H9 (cell line): Measurements from ENCODE around the gene CWH43. TPM values are rescaled to one million over a fixed set of nuclear protein-coding genes. Genes with fewer than 3 reads are reported as not detected.

Source experiments
- DNase-seq: peaks from one replicate; pipeline ENCODE4 v3.0.0-alpha.2; 2017
- H2AFZ ChIP-seq: one replicate; pipeline ENCODE4 v1.6.1; 2013; ENCODE audit warnings: mild to moderate bottlenecking, low read length, control low read depth, moderate library complexity
- H2AK5ac ChIP-seq: 2 replicates; pipeline ENCODE4 v1.6.1; 2013; ENCODE audit warnings: low read length, control low read depth, mixed read lengths; ENCODE audit not compliant: insufficient read length
- H2BK120ac ChIP-seq: one replicate; pipeline ENCODE4 v1.6.1; 2013; ENCODE audit warnings: low read depth, mild to moderate bottlenecking, low read length, control low read depth, inconsistent platforms; ENCODE audit not compliant: poor library complexity, severe bottlenecking
- H2BK12ac ChIP-seq: 2 replicates; pipeline ENCODE4 v1.6.1; 2013; ENCODE audit warnings: low read length, control low read depth, mixed read lengths, low read depth; ENCODE audit not compliant: insufficient read length
- H2BK15ac ChIP-seq: 2 replicates; pipeline ENCODE4 v1.6.1; 2013; ENCODE audit warnings: low read depth, low read length, control low read depth
- H2BK20ac ChIP-seq: one replicate; pipeline ENCODE4 v1.6.1; 2013; ENCODE audit warnings: low read depth, mild to moderate bottlenecking, low read length, control low read depth, inconsistent platforms; ENCODE audit not compliant: poor library complexity, severe bottlenecking
- H2BK5ac ChIP-seq: 2 replicates; pipeline ENCODE4 v1.6.1; 2013; ENCODE audit warnings: low read length, control low read depth, mixed read lengths; ENCODE audit not compliant: insufficient read length
- H3K14ac ChIP-seq: 2 replicates; pipeline ENCODE4 v1.6.1; 2013; ENCODE audit warnings: low read length, control low read depth; ENCODE audit not compliant: insufficient read depth
- H3K18ac ChIP-seq: 2 replicates; pipeline ENCODE4 v1.6.1; 2013; ENCODE audit warnings: low read depth, mild to moderate bottlenecking, mixed read lengths, low read length, control low read depth; ENCODE audit not compliant: insufficient read length
- H3K23ac ChIP-seq: 2 replicates; pipeline ENCODE4 v1.6.1; 2013; ENCODE audit warnings: low read length, control low read depth, mixed read lengths, low read depth; ENCODE audit not compliant: insufficient read length
- H3K23me2 ChIP-seq: 2 replicates; pipeline ENCODE4 v1.6.1; 2013; ENCODE audit warnings: low read depth, mild to moderate bottlenecking, mixed read lengths, low read length, control low read depth; ENCODE audit not compliant: insufficient read length, poor library complexity, severe bottlenecking
- H3K27ac ChIP-seq: 2 replicates; pipeline ENCODE4 v1.5.1; 2013; ENCODE audit warnings: low read length, control low read depth, mixed read lengths, low read depth; ENCODE audit not compliant: insufficient read length
- H3K27me3 ChIP-seq: 2 replicates; pipeline ENCODE4 v1.6.1; 2013; ENCODE audit warnings: low read length, control low read depth, inconsistent platforms; ENCODE audit not compliant: insufficient read depth
- H3K4ac ChIP-seq: 2 replicates; pipeline ENCODE4 v1.6.1; 2013; ENCODE audit warnings: low read depth, mild to moderate bottlenecking, control low read depth, inconsistent platforms, low read length, moderate library complexity
- H3K4me1 ChIP-seq: 2 replicates; pipeline ENCODE4 v1.6.1; 2013; ENCODE audit warnings: low read length, control low read depth, inconsistent platforms; ENCODE audit not compliant: insufficient read depth
- H3K4me2 ChIP-seq: 2 replicates; pipeline ENCODE4 v1.6.1; 2013; ENCODE audit warnings: low read length, control low read depth, mixed read lengths; ENCODE audit not compliant: insufficient read length, insufficient read depth
- H3K56ac ChIP-seq: 2 replicates; pipeline ENCODE4 v1.6.1; 2013; ENCODE audit warnings: low read depth, mild to moderate bottlenecking, mixed read lengths, low read length, control low read depth; ENCODE audit not compliant: insufficient read length
- H3K79me1 ChIP-seq: 2 replicates; pipeline ENCODE4 v1.6.1; 2013; ENCODE audit warnings: low read depth, mild to moderate bottlenecking, moderate library complexity, low read length, control low read depth, inconsistent platforms; ENCODE audit not compliant: insufficient read depth, poor library complexity, severe bottlenecking
- H3K79me2 ChIP-seq: 2 replicates; pipeline ENCODE4 v1.6.1; 2013; ENCODE audit warnings: low read length, control low read depth, inconsistent platforms; ENCODE audit not compliant: insufficient read depth
- H3K9ac ChIP-seq: 2 replicates; pipeline ENCODE4 v1.6.1; 2013; ENCODE audit warnings: low read length, control low read depth, mixed read lengths; ENCODE audit not compliant: insufficient read length; ENCODE audit errors: extremely low read depth
- H3K9me3 ChIP-seq: one replicate; pipeline ENCODE4 v1.6.1; 2013; ENCODE audit warnings: low read depth, low read length, inconsistent platforms; ENCODE audit not compliant: control insufficient read depth
- H3T11ph ChIP-seq: one replicate; pipeline ENCODE4 v1.6.1; 2013; ENCODE audit warnings: mild to moderate bottlenecking, low read length, control low read depth, inconsistent platforms
- H4K20me1 ChIP-seq: one replicate; pipeline ENCODE4 v1.6.1; 2013; ENCODE audit not compliant: control insufficient read depth, insufficient read length, insufficient read depth
- H4K5ac ChIP-seq: 2 replicates; pipeline ENCODE4 v1.6.1; 2013; ENCODE audit warnings: low read depth, mild to moderate bottlenecking, mixed read lengths, low read length, control low read depth; ENCODE audit not compliant: insufficient read length
- H4K8ac ChIP-seq: replicated peaks from 2 replicates; pipeline ENCODE4 v1.6.1; 2013; ENCODE audit warnings: low read length, control low read depth, mixed read lengths, low read depth; ENCODE audit not compliant: insufficient read length
- H4K91ac ChIP-seq: 2 replicates; pipeline ENCODE4 v1.6.1; 2013; ENCODE audit warnings: low read depth, mild to moderate bottlenecking, moderate library complexity, mixed read lengths, low read length, control low read depth; ENCODE audit not compliant: insufficient read length
- H3K27ac Mint-ChIP-seq, 3 experiments: 2 replicates in 2 of 3; 3 replicates in 1 of 3; pipeline ENCODE4 v1.8.0; 2020 to 2021; ENCODE audit warnings: mixed read lengths in 3 of 3, mild to moderate bottlenecking in 1 of 3, moderate library complexity in 1 of 3
- H3K27me3 Mint-ChIP-seq: 2 replicates; pipeline ENCODE4 v1.8.0; 2021; ENCODE audit warnings: low read depth, mild to moderate bottlenecking, moderate library complexity, mixed read lengths
- H3K36me3 Mint-ChIP-seq, 3 experiments: 2 replicates in 2 of 3; 3 replicates in 1 of 3; pipeline ENCODE4 v1.8.0; 2020 to 2021; ENCODE audit warnings: low read depth in 3 of 3, mixed read lengths in 3 of 3; ENCODE audit not compliant: insufficient read depth in 1 of 3
- H3K4me1 Mint-ChIP-seq, 2 experiments: 2 replicates each; pipeline ENCODE4 v1.8.0; 2020; ENCODE audit warnings: mixed read lengths in 2 of 2
- H3K4me3 Mint-ChIP-seq, 2 experiments: 2 replicates in 1 of 2; 3 replicates in 1 of 2; pipeline ENCODE4 v1.8.0; 2020 to 2021; ENCODE audit warnings: mild to moderate bottlenecking in 2 of 2, mixed read lengths in 2 of 2, moderate library complexity in 1 of 2
- H3K9me3 Mint-ChIP-seq, 2 experiments: 2 replicates in 1 of 2; 3 replicates in 1 of 2; pipeline ENCODE4 v1.8.0; 2020; ENCODE audit warnings: mild to moderate bottlenecking in 2 of 2, mixed read lengths in 2 of 2, moderate library complexity in 1 of 2
- CTCF ChIP-seq: fragments of 200-600 bp; sonication (generic); conservative IDR thresholded peaks from 3 replicates; pipeline ENCODE4 v1.8.0; 2021; ENCODE audit warnings: antibody characterized with exemption, mild to moderate bottlenecking
- WGBS: extraction: QIAGEN DNeasy Blood & Tissue Kit; methylation state at CpG from one replicate; pipeline ENCODE4 v1.1.7; 2013; ENCODE audit warnings: missing lambda C conversion rate, low lambda C conversion rate, mixed read lengths; ENCODE audit not compliant: insufficient read length; ENCODE audit errors: extremely low coverage; 5-methylcytosine and 5-hydroxymethylcytosine counted together
- total RNA-seq: library from RNA; stranded (reverse); gene quantifications from 2 replicates; pipeline ENCODE4 v1.2.1, GENCODE V29; 2021

CWH43 gene
- total RNA-seq, 1 experiment from 2014 or later, result not detected

DNA sequence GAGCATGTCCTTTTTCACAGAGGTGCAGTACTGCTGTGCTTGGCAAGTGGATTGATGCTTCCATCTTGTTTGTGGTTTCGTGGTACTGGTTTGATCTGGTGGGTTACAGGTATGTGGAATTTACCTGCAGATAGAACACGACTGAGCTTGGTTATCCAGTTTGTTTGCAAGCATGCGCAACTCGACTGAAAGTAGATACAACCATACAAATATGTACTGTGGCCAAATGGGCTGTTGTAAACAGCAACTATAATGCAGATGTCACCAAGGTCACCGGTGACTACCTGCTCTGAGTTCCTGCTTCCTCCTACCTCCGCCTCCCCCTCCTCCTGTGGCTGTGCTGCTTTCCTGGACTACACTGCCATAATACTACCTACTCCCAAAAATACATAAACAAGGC lies 12.4 kb downstream of the CWH43 start:
- DNase-seq, result no peak
- H3T11ph ChIP-seq, result no peak overlapping the region
- H3K9me3 ChIP-seq, result peaks cover 79% of the 10 kb centered on the region
- peaks cover 4% of the 10 kb centered on the region for H3K27me3 Mint-ChIP-seq
- no peak overlapping the region for H2BK15ac ChIP-seq
- no peak overlapping the region for H4K8ac ChIP-seq
- H2BK120ac ChIP-seq, result no peak overlapping the region
- no peaks in the 10 kb centered on the region for H4K20me1 ChIP-seq
- no peak overlapping the region for H3K23ac ChIP-seq
- H3K56ac ChIP-seq, result no peak overlapping the region
- no peak overlapping the region for H4K5ac ChIP-seq
- H2BK20ac ChIP-seq, result no peak overlapping the region
- H2BK5ac ChIP-seq, result no peak overlapping the region
- no peaks in the 10 kb centered on the region for H3K23me2 ChIP-seq
- TF ChIP-seq CTCF, result no peak
- no peak overlapping the region for H3K27ac ChIP-seq
- H2BK12ac ChIP-seq, result no peak overlapping the region
- no CpG with 5 or more reads among the region's 6 CpGs for WGBS
- H2AFZ ChIP-seq, result no peak overlapping the region
- no peak overlapping the region for H3K4ac ChIP-seq
- H3K4me1 Mint-ChIP-seq, result no peaks in the 10 kb centered on the region
- no peak overlapping the region for H3K9ac ChIP-seq
- no peaks in the 10 kb centered on the region for H3K79me1 ChIP-seq
- no peaks in the 10 kb centered on the region for H3K79me2 ChIP-seq
- H3K14ac ChIP-seq, result no peak overlapping the region
- no peak overlapping the region for H3K18ac ChIP-seq
- no peak overlapping the region for H2AK5ac ChIP-seq
- H3K4me3 Mint-ChIP-seq, result no peak overlapping the region
- peaks cover 78 to 86% of the 10 kb centered on the region in 2 experiments for H3K9me3 Mint-ChIP-seq
- no peak overlapping the region for H4K91ac ChIP-seq
- H3K27ac Mint-ChIP-seq, result no peak overlapping the region
- H3K4me2 ChIP-seq, result no peak overlapping the region
- H3K36me3 Mint-ChIP-seq, result peaks cover 2 to 9% (median 6%) of the 10 kb centered on the region in 3 experiments; a peak in 5 of 7 replicates
- no peaks in the 10 kb centered on the region for H3K27me3 ChIP-seq
- no peaks in the 10 kb centered on the region for H3K4me1 ChIP-seq
